ENCODE data around the gene TRIM52.
A peak's percentile ranks its signal among the peaks of the same experiment; 100 is the strongest.

The TRIM52 gene

DNA sequence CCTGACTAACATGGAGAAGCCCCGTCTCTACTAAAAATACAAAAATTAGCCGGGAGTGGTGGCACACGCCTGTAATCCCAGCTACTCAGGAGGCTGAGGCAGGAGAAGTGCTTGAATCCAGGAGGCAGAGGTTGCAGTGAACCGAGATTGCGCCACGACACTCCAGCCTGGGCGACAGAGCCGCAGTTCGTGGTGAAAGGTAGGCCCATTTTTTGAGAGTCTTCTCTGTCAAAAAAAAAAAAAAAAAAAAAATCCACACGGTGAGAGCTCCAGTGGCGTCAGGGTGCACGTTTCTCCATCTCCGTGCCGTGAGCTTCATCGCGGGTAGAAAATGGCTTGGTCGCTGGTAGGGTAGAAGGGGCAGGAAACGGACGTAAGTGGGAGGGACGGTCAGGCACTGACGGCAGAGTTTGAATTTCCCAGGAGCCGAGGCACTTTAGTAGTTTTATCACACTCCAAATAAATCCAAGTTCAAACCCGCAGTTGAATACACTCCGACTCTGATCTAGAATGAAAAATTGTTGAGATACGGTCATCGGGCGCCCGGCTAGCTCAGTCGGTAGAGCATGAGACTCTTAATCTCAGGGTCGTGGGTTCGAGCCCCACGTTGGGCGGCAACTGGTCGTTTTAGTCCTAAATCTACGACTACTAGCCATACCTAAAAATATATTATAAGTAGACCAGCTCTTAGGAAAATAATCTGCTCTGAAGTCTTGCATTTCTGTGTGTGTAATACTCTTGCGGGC is 53.6 kb downstream of the TRIM52 start:
- no peaks in the 10 kb centered on the region for H3K9me2 ChIP-seq (replicated peaks; ENCODE audit: control insufficient read depth, low read length)
- H3K79me2 ChIP-seq (ENCODE audit: control insufficient read depth, low read length), result no peaks in the 10 kb centered on the region
- no peak for TF ChIP-seq CTCF (IDR thresholded peaks at IDR 0.05; ENCODE audit: low read depth, low read length, poor library complexity, severe bottlenecking)
- TF ChIP-seq EZH2phosphoT487 (IDR thresholded peaks at IDR 0.05; ENCODE audit: borderline replicate concordance, low read length), result no peak
- H4K20me1 ChIP-seq (ENCODE audit: control insufficient read depth, insufficient read depth, low read depth, low read length), result no peaks in the 10 kb centered on the region
- H3K4me1 ChIP-seq (ENCODE audit: control insufficient read depth, low read length), result peaks cover 35% of the 10 kb centered on the region
- H3K4me2 ChIP-seq (ENCODE audit: low read length), result peak overlapping the region; percentile 83
- H3K27me3 ChIP-seq (ENCODE audit: control insufficient read depth, low read length), result peaks cover 40% of the 10 kb centered on the region
- H3F3A ChIP-seq (ENCODE audit: control insufficient read depth, insufficient read depth), result peaks cover 15% of the 10 kb centered on the region
- peak overlapping the region; percentile 80 for H3K4me3 ChIP-seq (ENCODE audit: low read length)
- peak overlapping the region; percentile 25; the same call in 1 of the 2 replicates for H3K27ac ChIP-seq (ENCODE audit: low read depth, low read length)
- H3K9me3 ChIP-seq (ENCODE audit: control insufficient read depth, insufficient read depth, low read length), result no peaks in the 10 kb centered on the region
- H3K36me3 ChIP-seq (ENCODE audit: control insufficient read depth, low read length), result no peaks in the 10 kb centered on the region

DNA sequence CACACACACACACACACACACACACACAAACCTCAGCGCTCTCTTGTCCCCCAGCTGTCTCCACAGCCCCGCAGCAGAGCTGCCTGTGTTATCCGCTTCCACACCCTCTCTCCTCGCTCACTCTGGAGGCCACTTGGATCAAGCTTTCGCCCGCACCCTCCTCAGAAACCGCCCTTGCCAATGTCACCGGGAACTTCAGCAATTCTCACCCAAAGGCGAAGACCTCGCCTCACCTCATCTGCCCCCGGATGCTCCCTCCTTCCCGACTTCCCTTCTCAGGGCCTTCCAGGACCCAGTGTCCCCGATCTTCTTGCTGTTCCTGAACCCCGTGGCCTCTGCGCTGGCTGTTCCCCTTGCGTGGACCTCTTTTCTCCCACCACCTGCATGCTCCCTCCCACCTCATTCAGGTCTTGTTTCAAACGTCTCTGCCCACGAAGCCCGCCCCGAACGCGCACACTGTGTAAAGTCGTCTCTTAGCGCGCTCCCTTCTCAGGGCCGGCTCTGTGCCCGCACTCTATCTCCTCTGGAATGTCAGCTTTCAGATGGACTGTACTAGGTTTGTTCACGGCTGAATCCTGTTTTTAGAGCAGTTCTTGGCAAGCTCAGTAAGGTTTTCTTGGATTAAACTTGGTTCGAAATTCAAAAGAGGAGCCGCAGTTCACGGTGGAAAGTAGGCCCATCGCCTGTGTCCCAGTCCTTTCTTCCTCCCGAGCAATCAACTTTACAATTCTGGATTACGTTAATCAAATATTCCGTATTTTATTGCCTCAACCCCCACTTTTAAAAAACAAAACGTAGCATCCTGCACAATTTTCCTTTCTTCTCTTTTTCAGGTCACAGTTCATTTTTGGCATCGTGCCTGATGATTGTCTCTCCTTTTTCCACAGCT is 54.9 kb downstream of the TRIM52 start:
- Histone ChIP-seq H4K20me1 (ENCODE audit: control insufficient read depth, insufficient read depth, low read depth, low read length) (no peaks in the 10 kb centered on the region), H3K4me1 (ENCODE audit: control insufficient read depth, low read length) (peaks cover 39% of the 10 kb centered on the region), H3F3A (ENCODE audit: control insufficient read depth, insufficient read depth) (peaks cover 16% of the 10 kb centered on the region), H3K4me2 (ENCODE audit: low read length) (peak overlapping the region; percentile 83), H3K9me3 (ENCODE audit: control insufficient read depth, insufficient read depth, low read length) (no peaks in the 10 kb centered on the region), H3K36me3 (ENCODE audit: control insufficient read depth, low read length) (no peaks in the 10 kb centered on the region), H3K27me3 (ENCODE audit: control insufficient read depth, low read length) (peaks cover 49% of the 10 kb centered on the region), H3K27ac (ENCODE audit: low read depth, low read length) (no peak overlapping the region), H3K79me2 (ENCODE audit: control insufficient read depth, low read length) (no peaks in the 10 kb centered on the region), H3K9me2 (replicated peaks; ENCODE audit: control insufficient read depth, low read length) (no peaks in the 10 kb centered on the region), H3K4me3 (ENCODE audit: low read length) (peak overlapping the region; percentile 80)
- TF ChIP-seq CTCF (IDR thresholded peaks at IDR 0.05; ENCODE audit: low read depth, low read length, poor library complexity, severe bottlenecking) (no peak), EZH2phosphoT487 (IDR thresholded peaks at IDR 0.05; ENCODE audit: borderline replicate concordance, low read length) (peak; percentile 28; the same call in 1 of the 2 replicates)
